ENCODE results near the gene CDKL1. TPM values are rescaled to one million over a fixed set of nuclear protein-coding genes. Genes with fewer than 3 reads are reported as not detected.

CDKL1 gene
- polyA plus RNA-seq, 1 of the 3 experiments (the other 2 are of a cell fraction): 2.5 TPM

DNA sequence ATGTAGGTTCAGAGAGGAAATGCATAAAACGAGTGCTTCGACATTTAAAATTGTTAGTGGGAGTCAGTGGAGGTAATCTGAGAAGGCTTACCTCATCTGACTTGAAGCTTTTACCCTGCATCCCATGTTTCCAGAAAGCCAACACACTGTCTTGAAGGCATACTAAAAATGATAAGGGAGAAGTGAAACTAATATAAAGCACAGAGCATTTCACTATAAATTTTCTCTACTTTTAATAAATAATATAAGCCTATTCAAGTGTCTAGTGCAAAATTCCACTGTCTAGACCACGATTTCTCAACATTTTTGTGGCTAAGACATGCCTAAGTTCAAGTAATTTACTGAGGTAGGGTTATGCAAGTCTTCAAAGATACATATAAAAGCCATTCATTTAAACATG, 29.1 kb upstream of the CDKL1 start:
- H3K27ac ChIP-seq (ENCODE audit: low read depth in 2 of 2, low read length in 1 of 2): no peak overlapping the region; a peak in 1 of 4 replicates
- H3K9me2 ChIP-seq: no peaks in the 10 kb centered on the region
- DNase-seq: no peak
- H3K36me3 ChIP-seq (replicated peaks in 1 of 2; ENCODE audit: control insufficient read depth in 1 of 2, insufficient read depth in 2 of 2, low read length in 1 of 2): peaks cover 50 to 77% of the 10 kb centered on the region in 2 experiments
- CTCF ChIA-PET: no interaction called here
- peaks cover 11% of the 10 kb centered on the region for H3F3A ChIP-seq (replicated peaks; ENCODE audit: insufficient read depth)
- no peaks in the 10 kb centered on the region for H3K27me3 ChIP-seq (ENCODE audit: insufficient read depth)
- TF ChIP-seq PBX3 (IDR thresholded peaks at IDR 0.05) (no peak), MEF2A (IDR thresholded peaks at IDR 0.05; ENCODE audit: borderline replicate concordance, low read depth) (no peak), JUND (IDR thresholded peaks at IDR 0.05) (no peak), EZH2phosphoT487 (IDR thresholded peaks at IDR 0.05; ENCODE audit: borderline replicate concordance, low read depth) (no peak), RAD21 (IDR thresholded peaks at IDR 0.05; ENCODE audit: low read length) (no peak), MXI1 (IDR thresholded peaks at IDR 0.05; ENCODE audit: low read depth, low read length) (no peak), POLR2AphosphoS5 (IDR thresholded peaks at IDR 0.05; ENCODE audit: low read depth, low read length) (no peak), TAF1 (IDR thresholded peaks at IDR 0.05; ENCODE audit: borderline replicate concordance, low read depth, low read length) (no peak), FOXJ3 (CRISPR knock-in tag; IDR thresholded peaks at IDR 0.05) (no peak), TCF12 (IDR thresholded peaks at IDR 0.05) (no peak), YY1 (IDR thresholded peaks at IDR 0.05; ENCODE audit: low read depth) (no peak)
- TF ChIP-seq, protein P1, sequence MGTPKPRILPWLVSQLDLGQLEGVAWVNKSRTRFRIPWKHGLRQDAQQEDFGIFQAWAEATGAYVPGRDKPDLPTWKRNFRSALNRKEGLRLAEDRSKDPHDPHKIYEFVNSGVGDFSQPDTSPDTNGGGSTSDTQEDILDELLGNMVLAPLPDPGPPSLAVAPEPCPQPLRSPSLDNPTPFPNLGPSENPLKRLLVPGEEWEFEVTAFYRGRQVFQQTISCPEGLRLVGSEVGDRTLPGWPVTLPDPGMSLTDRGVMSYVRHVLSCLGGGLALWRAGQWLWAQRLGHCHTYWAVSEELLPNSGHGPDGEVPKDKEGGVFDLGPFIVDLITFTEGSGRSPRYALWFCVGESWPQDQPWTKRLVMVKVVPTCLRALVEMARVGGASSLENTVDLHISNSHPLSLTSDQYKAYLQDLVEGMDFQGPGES (IDR thresholded peaks at IDR 0.05; ENCODE audit: low read depth, low read length): no peak
- POLR2A ChIA-PET: no interaction called here
- H3K9ac ChIP-seq: no peak overlapping the region
- no peak overlapping the region for H2AFZ ChIP-seq (ENCODE audit: low read depth)
- H3K4me1 ChIP-seq (ENCODE audit: control insufficient read depth in 1 of 2, insufficient read depth in 2 of 2, low read depth in 1 of 2, low read length in 1 of 2): no peaks in the 10 kb centered on the region
- no peaks in the 10 kb centered on the region for H3K9me3 ChIP-seq
- no peaks in the 10 kb centered on the region for H4K20me1 ChIP-seq (ENCODE audit: insufficient read depth)
- H3K4me3 ChIP-seq (ENCODE audit: low read depth in 2 of 2, low read length in 1 of 2): no peak overlapping the region
- 0 out of 2 replicates have a peak, but pooled peaks cover 5% of the 10 kb centered on the region for H3K79me2 ChIP-seq (ENCODE audit: insufficient read depth)
- WGBS (ENCODE audit: low lambda C conversion rate): 77% methylated on average over 3 of the region's 3 CpGs
- H3K4me2 ChIP-seq: no peak overlapping the region

GRCh38 chr14:50425105-50425504, 28.4 kb upstream of the CDKL1 start:
- Histone ChIP-seq H3K9ac (no peak overlapping the region), H3K9me2 (no peaks in the 10 kb centered on the region)
- no peak for TF ChIP-seq CHD2 (IDR thresholded peaks at IDR 0.05; ENCODE audit: low read length, partially characterized antibody)
- TF ChIP-seq MXI1 (IDR thresholded peaks at IDR 0.05; ENCODE audit: low read depth, low read length): no peak
- TF ChIP-seq POLR2AphosphoS5 (IDR thresholded peaks at IDR 0.05; ENCODE audit: low read depth, low read length): no peak
- TF ChIP-seq RXRA (IDR thresholded peaks at IDR 0.05; ENCODE audit: borderline replicate concordance, low read depth): no peak
- TF ChIP-seq RFX5 (IDR thresholded peaks at IDR 0.05; ENCODE audit: low read length): no peak
- no peak for TF ChIP-seq FOXJ3 (CRISPR knock-in tag; IDR thresholded peaks at IDR 0.05)
- no peak for TF ChIP-seq FOSL2 (IDR thresholded peaks at IDR 0.05; ENCODE audit: borderline replicate concordance, low read depth)
- TF ChIP-seq GABPA (IDR thresholded peaks at IDR 0.05; ENCODE audit: low read depth): no peak
- no peak for TF ChIP-seq NFIC (IDR thresholded peaks at IDR 0.05; ENCODE audit: borderline replicate concordance)
- TF ChIP-seq, protein P1 (IDR thresholded peaks at IDR 0.05; ENCODE audit: low read depth, low read length): no peak
- TF ChIP-seq, protein P2, sequence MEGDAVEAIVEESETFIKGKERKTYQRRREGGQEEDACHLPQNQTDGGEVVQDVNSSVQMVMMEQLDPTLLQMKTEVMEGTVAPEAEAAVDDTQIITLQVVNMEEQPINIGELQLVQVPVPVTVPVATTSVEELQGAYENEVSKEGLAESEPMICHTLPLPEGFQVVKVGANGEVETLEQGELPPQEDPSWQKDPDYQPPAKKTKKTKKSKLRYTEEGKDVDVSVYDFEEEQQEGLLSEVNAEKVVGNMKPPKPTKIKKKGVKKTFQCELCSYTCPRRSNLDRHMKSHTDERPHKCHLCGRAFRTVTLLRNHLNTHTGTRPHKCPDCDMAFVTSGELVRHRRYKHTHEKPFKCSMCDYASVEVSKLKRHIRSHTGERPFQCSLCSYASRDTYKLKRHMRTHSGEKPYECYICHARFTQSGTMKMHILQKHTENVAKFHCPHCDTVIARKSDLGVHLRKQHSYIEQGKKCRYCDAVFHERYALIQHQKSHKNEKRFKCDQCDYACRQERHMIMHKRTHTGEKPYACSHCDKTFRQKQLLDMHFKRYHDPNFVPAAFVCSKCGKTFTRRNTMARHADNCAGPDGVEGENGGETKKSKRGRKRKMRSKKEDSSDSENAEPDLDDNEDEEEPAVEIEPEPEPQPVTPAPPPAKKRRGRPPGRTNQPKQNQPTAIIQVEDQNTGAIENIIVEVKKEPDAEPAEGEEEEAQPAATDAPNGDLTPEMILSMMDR (IDR thresholded peaks at IDR 0.05): no peak
- TF ChIP-seq TEAD4 (IDR thresholded peaks at IDR 0.05; ENCODE audit: borderline replicate concordance, insufficient read depth): no peak
- TF ChIP-seq MEF2A (IDR thresholded peaks at IDR 0.05; ENCODE audit: borderline replicate concordance, low read depth): no peak
- TF ChIP-seq TCF12 (IDR thresholded peaks at IDR 0.05): no peak

More at GRCh38 chr14:50425105-50425504, 28.4 kb upstream of the CDKL1 start:
- POLR2A ChIA-PET: no interaction called here
- no peaks in the 10 kb centered on the region for H3K4me1 ChIP-seq (ENCODE audit: control insufficient read depth in 1 of 2, insufficient read depth in 2 of 2, low read depth in 1 of 2, low read length in 1 of 2)
- 0 out of 2 replicates have a peak, but pooled peaks cover 5% of the 10 kb centered on the region for H3K79me2 ChIP-seq (ENCODE audit: insufficient read depth)
- H4K20me1 ChIP-seq (ENCODE audit: insufficient read depth): no peaks in the 10 kb centered on the region
- H3K4me2 ChIP-seq: no peak overlapping the region
- no peaks in the 10 kb centered on the region for H3K27me3 ChIP-seq (ENCODE audit: insufficient read depth)
- peaks cover 53 to 84% of the 10 kb centered on the region in 2 experiments for H3K36me3 ChIP-seq (replicated peaks in 1 of 2; ENCODE audit: control insufficient read depth in 1 of 2, insufficient read depth in 2 of 2, low read length in 1 of 2)
- no peak overlapping the region for H3K4me3 ChIP-seq (ENCODE audit: low read depth in 2 of 2, low read length in 1 of 2)
- no peak overlapping the region; a peak in 1 of 4 replicates for H3K27ac ChIP-seq (ENCODE audit: low read depth in 2 of 2, low read length in 1 of 2)
- CTCF ChIA-PET: interaction anchor here (0.7 kb wide), 1 partner anchor 104 kb away, joined by 3 read pairs; no protein-coding TSS in a partner anchor
- 92% methylated on average over 2 of the region's 2 CpGs for WGBS (ENCODE audit: low lambda C conversion rate)
- H2AFZ ChIP-seq (ENCODE audit: low read depth): no peak overlapping the region
- H3F3A ChIP-seq (replicated peaks; ENCODE audit: insufficient read depth): peaks cover 16% of the 10 kb centered on the region
- no peak for DNase-seq
- no peaks in the 10 kb centered on the region for H3K9me3 ChIP-seq
